ENCODE data around the gene CGB1.

- TF ChIP-seq CTCF (IDR thresholded peaks at IDR 0.05; ENCODE audit: low read length) (no peak), EZH2 (IDR thresholded peaks at IDR 0.05; ENCODE audit: borderline replicate concordance, low read length) (no peak)
These were observed 50.5 kb downstream of the CGB1 start for GRCh38 chr19:48986211-48986610.

All from OCI-LY1 (cell line).